ENCODE data around the gene NF1. TPM values are rescaled to one million over a fixed set of nuclear protein-coding genes. Genes with fewer than 3 reads are reported as not detected.

NF1 gene
- total RNA-seq, 2 experiments from 2014 or later, result 15.5 to 18.7 TPM

- no peak overlapping the region for H3K27ac ChIP-seq (ENCODE audit: low read depth in 1 of 2, low read length in 2 of 2)
- POLR2A ChIA-PET, result no interaction called here
- DNase-seq, result no peak
- intact Hi-C loops (cut with DNase I, micrococcal nuclease), result loop anchor here in 1 of 2 experiments (5.0 to 10.0 kb wide), 2 partner anchors 49 to 122 kb away; no protein-coding TSS in a partner anchor
- no peak for TF ChIP-seq CTCF (IDR thresholded peaks at IDR 0.05)
- H3K9me3 ChIP-seq (ENCODE audit: control insufficient read depth in 1 of 2, insufficient read depth in 1 of 2, low read length in 2 of 2), result peaks cover 0 to 2% of the 10 kb centered on the region in 2 experiments
- H3K27me3 ChIP-seq (ENCODE audit: control insufficient read depth in 1 of 2, insufficient read depth in 2 of 2, low read length in 2 of 2), result peaks cover 0 to 10% of the 10 kb centered on the region in 2 experiments
- peaks cover 16% of the 10 kb centered on the region for H3K27me3 Mint-ChIP-seq
- ATAC-seq (ENCODE audit: poor library complexity), result no peak
- H3K36me3 Mint-ChIP-seq (ENCODE audit: low read depth), result no peaks in the 10 kb centered on the region
- H3K9me3 Mint-ChIP-seq, result no peaks in the 10 kb centered on the region
- H3K36me3 ChIP-seq (ENCODE audit: insufficient read depth, low read length), result no peaks in the 10 kb centered on the region
- peaks cover 6% of the 10 kb centered on the region for H3K4me1 Mint-ChIP-seq (ENCODE audit: low read depth)
- H3K4me1 ChIP-seq (ENCODE audit: insufficient read depth, low read length), result peaks cover 2% of the 10 kb centered on the region
- H3K4me3 Mint-ChIP-seq, result no peak overlapping the region
- no peak overlapping the region for H3K4me3 ChIP-seq (ENCODE audit: low read length)
- CTCF ChIA-PET, result no interaction called here
- no peak overlapping the region for H3K27ac Mint-ChIP-seq
Observed at GRCh38 chr17:31385428-31386285, 290.9 kb downstream of the NF1 start.

- no peak overlapping the region for H3K27ac Mint-ChIP-seq
- H3K36me3 ChIP-seq (ENCODE audit: insufficient read depth, low read length), result no peaks in the 10 kb centered on the region
Observed at GRCh38 chr17:31386542-31387075, 291.8 kb downstream of the NF1 start.

GRCh38 chr17:31387438-31387837 is 292.7 kb downstream of the NF1 start:
- H3K27ac ChIP-seq (ENCODE audit: low read depth in 1 of 2, low read length in 2 of 2), result no peak overlapping the region
- H3K36me3 ChIP-seq (ENCODE audit: insufficient read depth, low read length), result no peaks in the 10 kb centered on the region
- Mint-ChIP-seq H3K4me1 (ENCODE audit: low read depth) (peaks cover 6% of the 10 kb centered on the region), H3K9me3 (no peaks in the 10 kb centered on the region), H3K36me3 (ENCODE audit: low read depth) (no peaks in the 10 kb centered on the region), H3K4me3 (no peak overlapping the region), H3K27ac (no peak overlapping the region), H3K27me3 (peaks cover 23% of the 10 kb centered on the region)
- no peak for DNase-seq
- no peak for ATAC-seq (ENCODE audit: poor library complexity)
- POLR2A ChIA-PET, result interaction anchor here (1.1 kb wide), 1 partner anchor 13 kb away, joined by 4 read pairs; no protein-coding TSS in a partner anchor
- no peak overlapping the region for H3K4me3 ChIP-seq (ENCODE audit: low read length)
- CTCF ChIA-PET, result no interaction called here
- H3K4me1 ChIP-seq (ENCODE audit: insufficient read depth, low read length), result peaks cover 13% of the 10 kb centered on the region
- intact Hi-C loops (cut with DNase I, micrococcal nuclease), result loop anchor here in 1 of 2 experiments (5.0 to 10.0 kb wide), 2 partner anchors 47 to 120 kb away; no protein-coding TSS in a partner anchor
- peaks cover 0 to 10% of the 10 kb centered on the region in 2 experiments for H3K9me3 ChIP-seq (ENCODE audit: control insufficient read depth in 1 of 2, insufficient read depth in 1 of 2, low read length in 2 of 2)
- no peak for TF ChIP-seq CTCF (IDR thresholded peaks at IDR 0.05)
- peaks cover 10 to 14% of the 10 kb centered on the region in 2 experiments for H3K27me3 ChIP-seq (ENCODE audit: control insufficient read depth in 1 of 2, insufficient read depth in 2 of 2, low read length in 2 of 2)

More at GRCh38 chr17:31386542-31387075, 291.8 kb downstream of the NF1 start:
- Histone ChIP-seq H3K9me3 (ENCODE audit: control insufficient read depth in 1 of 2, insufficient read depth in 1 of 2, low read length in 2 of 2) (peaks cover 0 to 6% of the 10 kb centered on the region in 2 experiments), H3K4me3 (ENCODE audit: low read length) (no peak overlapping the region), H3K27me3 (ENCODE audit: control insufficient read depth in 1 of 2, insufficient read depth in 2 of 2, low read length in 2 of 2) (peaks cover 4 to 11% of the 10 kb centered on the region in 2 experiments), H3K27ac (ENCODE audit: low read depth in 1 of 2, low read length in 2 of 2) (no peak overlapping the region), H3K4me1 (ENCODE audit: insufficient read depth, low read length) (peaks cover 7% of the 10 kb centered on the region)
- intact Hi-C loops (cut with DNase I, micrococcal nuclease), result loop anchor here in 1 of 2 experiments (5.0 to 10.0 kb wide), 2 partner anchors 48 to 121 kb away; no protein-coding TSS in a partner anchor
- DNase-seq, result no peak
- ATAC-seq (ENCODE audit: poor library complexity), result no peak
- Mint-ChIP-seq H3K4me1 (ENCODE audit: low read depth) (peaks cover 6% of the 10 kb centered on the region), H3K9me3 (no peaks in the 10 kb centered on the region), H3K4me3 (no peak overlapping the region), H3K36me3 (ENCODE audit: low read depth) (no peaks in the 10 kb centered on the region), H3K27me3 (peaks cover 20% of the 10 kb centered on the region)
- ChIA-PET CTCF (no interaction called here), POLR2A (no interaction called here)
- no peak for TF ChIP-seq CTCF (IDR thresholded peaks at IDR 0.05)

All from CD4-positive, alpha-beta T cell (primary cell).